ENCODE measurements around the gene C2CD4C.

DNA sequence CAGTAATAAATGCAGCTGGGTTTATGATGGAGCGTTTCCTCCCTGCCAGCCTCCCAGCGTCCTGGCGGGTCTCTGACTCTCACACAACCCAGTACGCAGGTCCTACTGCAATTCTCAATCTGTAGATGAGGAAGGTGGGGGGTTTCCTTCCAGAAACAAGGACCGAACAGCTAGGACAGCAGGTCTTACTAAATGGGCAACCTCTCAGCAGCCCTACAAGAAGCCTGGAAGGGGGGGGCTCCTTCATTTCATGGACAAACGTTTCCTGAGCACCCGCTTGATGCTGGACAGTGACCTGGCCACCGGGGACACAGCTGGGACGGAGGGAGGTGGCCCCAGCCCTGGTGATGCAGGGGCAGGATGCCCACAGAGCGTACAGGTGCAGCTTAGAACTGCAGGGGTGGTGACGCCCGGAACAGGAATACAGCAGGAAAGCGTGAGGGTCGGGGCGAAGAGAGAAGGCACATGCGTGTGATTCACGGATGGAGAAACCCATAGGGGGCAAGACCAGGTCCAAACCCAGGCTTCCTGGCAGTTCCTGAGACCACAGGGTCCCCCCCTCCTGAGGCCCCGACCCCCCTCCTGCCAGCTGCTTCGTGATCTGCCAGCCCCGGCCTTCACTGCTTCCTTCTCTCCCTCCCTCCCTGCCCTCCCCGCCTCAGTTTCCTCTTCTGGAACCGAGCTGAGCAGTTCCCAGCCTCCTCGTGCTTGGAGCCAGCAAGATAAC lies 732 bp upstream of the C2CD4C start:
- no peak for TF ChIP-seq SIN3A (IDR thresholded peaks at IDR 0.05; ENCODE audit: borderline replicate concordance, insufficient read depth, low read length)
- TF ChIP-seq POLR2AphosphoS5 (IDR thresholded peaks at IDR 0.05; ENCODE audit: low read depth, low read length) = no peak
- no peak for TF ChIP-seq TAF1 (IDR thresholded peaks at IDR 0.05; ENCODE audit: borderline replicate concordance, insufficient read depth, low read length)
- peak in 1 of 2 experiments; percentile 77; a peak in 2 of 4 replicates for TF ChIP-seq REST (IDR thresholded peaks at IDR 0.05; ENCODE audit: insufficient read depth in 1 of 2, low read depth in 2 of 2, low read length in 2 of 2)
